Measurements from ENCODE around the gene C4orf33.

GRCh38 chr4:129129143-129129542 is 33.2 kb downstream of the C4orf33 start:
- no peak for TF ChIP-seq YBX1 (IDR thresholded peaks at IDR 0.05)
- no peak for TF ChIP-seq C11orf30 (IDR thresholded peaks at IDR 0.05; ENCODE audit: low read depth)
- no peak for TF ChIP-seq CTCF (IDR thresholded peaks at IDR 0.05 in 2 of 3, conservative IDR thresholded peaks at IDR 0.05 in 1 of 3; ENCODE audit: insufficient read depth in 2 of 3, low read depth in 1 of 3, low read length in 3 of 3)

Data from K562 (cell line).